ENCODE results near the gene ISYNA1. TPM values are rescaled to one million over a fixed set of nuclear protein-coding genes. Genes with fewer than 3 reads are reported as not detected.

ISYNA1 gene
- total RNA-seq, 5 donors from 2014 or later (not counting 1 experiment from before 2014, with no cell fraction given) = 38.3 to 59.8 (median 55.0) TPM

GRCh38 chr19:18388960-18389725, 48.8 kb downstream of the ISYNA1 start:
- CTCF ChIA-PET = interaction anchor here (0.6 to 2.0 kb wide), 6 partner anchors 9 to 33 kb away, joined by 4 to 6 read pairs (median 5); partner anchors contain the start of gene SSBP4 (in 1 of the 2)
- Histone ChIP-seq H3K4me1 (ENCODE audit: control insufficient read depth in 1 of 2, extremely low read depth in 1 of 2, insufficient read depth in 2 of 2, low read length in 2 of 2) (peaks cover 4 to 20% of the 10 kb centered on the region in 2 experiments), H3K36me3 (ENCODE audit: control insufficient read depth in 2 of 2, extremely low read depth in 1 of 2, insufficient read depth in 1 of 2, low read length in 1 of 2) (no peaks in the 10 kb centered on the region), H3K27me3 (replicated peaks in 1 of 2; ENCODE audit: control insufficient read depth in 2 of 2, extremely low read depth in 1 of 2, insufficient read depth in 2 of 2, low read length in 1 of 2) (peaks cover 0 to 83% of the 10 kb centered on the region in 2 experiments), H3K27ac (ENCODE audit: low read length) (no peak overlapping the region), H3K4me3 (ENCODE audit: control insufficient read depth in 1 of 2, extremely low read depth in 1 of 2, low read length in 1 of 2) (peak overlapping the region in 1 of 2 donors; percentile 41), H3K9me3 (no peaks in the 10 kb centered on the region)
- POLR2A ChIA-PET = interaction anchor here in 1 of 2 donors (0.6 kb wide), 1 partner anchor 9 kb away, joined by 3 read pairs; no protein-coding TSS in a partner anchor
- WGBS (ENCODE audit: insufficient coverage) = 88% methylated on average over 7 of the region's 13 CpGs
- no peaks in the 10 kb centered on the region for H3K36me3 Mint-ChIP-seq
- H3K4me3 Mint-ChIP-seq = peak overlapping the region; percentile 75 to 79 (median 76)
- no peak for DNase-seq
- ATAC-seq (replicated peaks in 1 of 4) = no peak
- no peaks in the 10 kb centered on the region for H3K9me3 Mint-ChIP-seq
- peaks cover 10 to 19% (median 12%) of the 10 kb centered on the region in 3 donors for H3K4me1 Mint-ChIP-seq
- peaks cover 18 to 52% of the 10 kb centered on the region in 2 donors for H3K27me3 Mint-ChIP-seq
- H3K27ac Mint-ChIP-seq = no peak overlapping the region

GRCh38 chr19:18388100-18388959, 49.6 kb downstream of the ISYNA1 start:
- Mint-ChIP-seq H3K4me1 (peaks cover 10 to 19% (median 12%) of the 10 kb centered on the region in 3 donors), H3K27me3 (peaks cover 14 to 52% of the 10 kb centered on the region in 2 donors), H3K4me3 (peak overlapping the region; percentile 75 to 79 (median 76)), H3K9me3 (no peaks in the 10 kb centered on the region), H3K27ac (no peak overlapping the region), H3K36me3 (no peaks in the 10 kb centered on the region)
- Histone ChIP-seq H3K4me3 (ENCODE audit: control insufficient read depth in 1 of 2, extremely low read depth in 1 of 2, low read length in 1 of 2) (peak overlapping the region; percentile 41 to 58), H3K36me3 (ENCODE audit: control insufficient read depth in 2 of 2, extremely low read depth in 1 of 2, insufficient read depth in 1 of 2, low read length in 1 of 2) (no peaks in the 10 kb centered on the region), H3K27me3 (replicated peaks in 1 of 2; ENCODE audit: control insufficient read depth in 2 of 2, extremely low read depth in 1 of 2, insufficient read depth in 2 of 2, low read length in 1 of 2) (peaks cover 0 to 85% of the 10 kb centered on the region in 2 experiments), H3K9me3 (no peaks in the 10 kb centered on the region), H3K4me1 (ENCODE audit: control insufficient read depth in 1 of 2, extremely low read depth in 1 of 2, insufficient read depth in 2 of 2, low read length in 2 of 2) (peaks cover 4 to 20% of the 10 kb centered on the region in 2 experiments), H3K27ac (ENCODE audit: low read length) (no peak overlapping the region)
- WGBS (ENCODE audit: insufficient coverage) = 1% methylated on average over 86 of the region's 86 CpGs
- ATAC-seq (replicated peaks in 1 of 4) = peak; percentile 84 to 92 (median 88)
- CTCF ChIA-PET = interaction anchor here (0.6 to 2.0 kb wide), 9 partner anchors 22 to 890 kb away, joined by 3 to 8 read pairs (median 5); partner anchors contain the start of gene SSBP4 (in 1 of the 2)
- DNase-seq = peak; percentile 31 to 86 (median 66)
- POLR2A ChIA-PET = interaction anchor here (0.6 kb wide), 3 partner anchors 11 to 442 kb away, joined by 3 to 4 read pairs (median 3); no protein-coding TSS in a partner anchor

- POLR2A ChIA-PET = no interaction called here
- Mint-ChIP-seq H3K36me3 (no peaks in the 10 kb centered on the region), H3K27me3 (peaks cover 14 to 62% of the 10 kb centered on the region in 2 donors), H3K27ac (no peak overlapping the region), H3K9me3 (no peaks in the 10 kb centered on the region), H3K4me1 (peaks cover 10 to 19% (median 12%) of the 10 kb centered on the region in 3 donors), H3K4me3 (peak overlapping the region in 1 of 3 donors; percentile 75)
- ATAC-seq (replicated peaks in 1 of 4) (no peak), DNase-seq (no peak)
- Histone ChIP-seq H3K27me3 (replicated peaks in 1 of 2; ENCODE audit: control insufficient read depth in 2 of 2, extremely low read depth in 1 of 2, insufficient read depth in 2 of 2, low read length in 1 of 2) (peaks cover 0 to 86% of the 10 kb centered on the region in 2 experiments), H3K27ac (ENCODE audit: low read length) (no peak overlapping the region), H3K36me3 (ENCODE audit: control insufficient read depth in 2 of 2, extremely low read depth in 1 of 2, insufficient read depth in 1 of 2, low read length in 1 of 2) (no peaks in the 10 kb centered on the region), H3K9me3 (no peaks in the 10 kb centered on the region), H3K4me3 (ENCODE audit: control insufficient read depth in 1 of 2, extremely low read depth in 1 of 2, low read length in 1 of 2) (no peak overlapping the region), H3K4me1 (ENCODE audit: control insufficient read depth in 1 of 2, extremely low read depth in 1 of 2, insufficient read depth in 2 of 2, low read length in 2 of 2) (peaks cover 4 to 18% of the 10 kb centered on the region in 2 experiments)
- WGBS (ENCODE audit: insufficient coverage) = 92% methylated on average over 10 of the region's 14 CpGs
- CTCF ChIA-PET = no interaction called here
These were observed 51.2 kb downstream of the ISYNA1 start for GRCh38 chr19:18386543-18387271.

DNA sequence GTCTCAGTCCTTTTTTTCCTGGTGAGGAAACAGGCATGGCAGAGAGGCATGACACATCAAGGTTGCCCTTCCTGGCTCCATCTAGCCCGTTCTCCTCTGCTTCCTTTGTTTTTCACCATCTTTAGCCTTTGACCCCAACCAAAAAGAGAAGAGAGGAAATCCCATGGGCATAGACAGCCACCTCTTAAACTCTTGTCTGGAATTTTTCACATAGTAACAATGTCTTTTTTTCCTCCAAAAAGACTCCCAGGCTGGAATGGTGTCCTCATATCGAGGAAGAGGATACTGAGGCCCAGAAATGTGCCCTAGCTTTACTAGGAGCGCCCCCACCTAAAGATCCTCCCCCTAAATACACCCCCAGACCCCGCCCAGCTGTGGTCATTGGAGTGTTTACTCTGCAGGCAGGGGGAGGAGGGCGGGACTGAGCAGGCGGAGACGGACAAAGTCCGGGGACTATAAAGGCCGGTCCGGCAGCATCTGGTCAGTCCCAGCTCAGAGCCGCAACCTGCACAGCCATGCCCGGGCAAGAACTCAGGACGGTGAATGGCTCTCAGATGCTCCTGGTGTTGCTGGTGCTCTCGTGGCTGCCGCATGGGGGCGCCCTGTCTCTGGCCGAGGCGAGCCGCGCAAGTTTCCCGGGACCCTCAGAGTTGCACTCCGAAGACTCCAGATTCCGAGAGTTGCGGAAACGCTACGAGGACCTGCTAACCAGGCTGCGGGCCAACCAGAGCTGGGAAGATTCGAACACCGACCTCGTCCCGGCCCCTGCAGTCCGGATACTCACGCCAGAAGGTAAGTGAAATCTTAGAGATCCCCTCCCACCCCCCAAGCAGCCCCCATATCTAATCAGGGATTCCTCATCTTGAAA, 52.0 kb downstream of the ISYNA1 start, which contains the start of gene GDF15:
GDF15 (plus strand) TSS at position 484 of the 868 bp plus-strand sequence; CDS start at position 516, 32 bp downstream.
- Mint-ChIP-seq H3K27me3 (peaks cover 14 to 62% of the 10 kb centered on the region in 2 donors), H3K9me3 (no peaks in the 10 kb centered on the region), H3K4me1 (peaks cover 10 to 19% (median 12%) of the 10 kb centered on the region in 3 donors), H3K27ac (no peak within 1 kb of the TSS), H3K4me3 (peak within 1 kb of the TSS in 1 of 3 donors; percentile 75), H3K36me3 (no peaks in the 10 kb centered on the region)
- no peaks in the 10 kb centered on the region for H3K9me3 ChIP-seq
- WGBS (ENCODE audit: insufficient coverage) = 53% methylated on average over 24 of the region's 33 CpGs
- no peak within 1 kb of the TSS for H3K27ac ChIP-seq (ENCODE audit: low read length)
- H3K27me3 ChIP-seq (replicated peaks in 1 of 2; ENCODE audit: control insufficient read depth in 2 of 2, extremely low read depth in 1 of 2, insufficient read depth in 2 of 2, low read length in 1 of 2) = peaks cover 0 to 80% of the 10 kb centered on the region in 2 experiments
- H3K4me3 ChIP-seq (ENCODE audit: control insufficient read depth in 1 of 2, extremely low read depth in 1 of 2, low read length in 1 of 2) = no peak within 1 kb of the TSS
- H3K4me1 ChIP-seq (ENCODE audit: control insufficient read depth in 1 of 2, extremely low read depth in 1 of 2, insufficient read depth in 2 of 2, low read length in 2 of 2) = peaks cover 4 to 18% of the 10 kb centered on the region in 2 experiments
- ChIA-PET POLR2A (no interaction called here), CTCF (no interaction called here)
- ATAC-seq (replicated peaks in 1 of 4) (no peak), DNase-seq (peak in 15 of 35 experiments; percentile 4 to 49 (median 23))
- no peaks in the 10 kb centered on the region for H3K36me3 ChIP-seq (ENCODE audit: control insufficient read depth in 2 of 2, extremely low read depth in 1 of 2, insufficient read depth in 1 of 2, low read length in 1 of 2)

DNA sequence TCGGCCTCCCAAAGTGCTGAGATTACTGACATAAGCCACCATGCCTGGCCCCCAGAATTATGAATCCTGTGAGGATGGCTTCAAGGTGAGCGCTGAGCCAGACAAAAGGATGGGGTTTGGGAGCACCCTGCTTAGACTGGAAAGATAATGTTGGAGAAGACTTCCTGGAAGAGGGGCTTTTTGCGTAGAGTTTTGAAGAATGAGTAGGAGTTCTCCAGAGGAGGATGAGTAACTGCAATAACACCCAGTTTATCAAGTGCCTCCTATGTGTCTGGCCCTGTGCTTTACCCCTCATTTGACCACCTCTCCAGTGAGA, 52.6 kb downstream of the ISYNA1 start:
- Histone ChIP-seq H3K4me3 (ENCODE audit: control insufficient read depth in 1 of 2, extremely low read depth in 1 of 2, low read length in 1 of 2) (no peak overlapping the region), H3K36me3 (ENCODE audit: control insufficient read depth in 2 of 2, extremely low read depth in 1 of 2, insufficient read depth in 1 of 2, low read length in 1 of 2) (no peaks in the 10 kb centered on the region), H3K4me1 (ENCODE audit: control insufficient read depth in 1 of 2, extremely low read depth in 1 of 2, insufficient read depth in 2 of 2, low read length in 2 of 2) (peaks cover 4 to 18% of the 10 kb centered on the region in 2 experiments), H3K27ac (ENCODE audit: low read length) (no peak overlapping the region), H3K27me3 (replicated peaks in 1 of 2; ENCODE audit: control insufficient read depth in 2 of 2, extremely low read depth in 1 of 2, insufficient read depth in 2 of 2, low read length in 1 of 2) (peaks cover 0 to 80% of the 10 kb centered on the region in 2 experiments), H3K9me3 (no peaks in the 10 kb centered on the region)
- no peaks in the 10 kb centered on the region for H3K9me3 Mint-ChIP-seq
- H3K4me3 Mint-ChIP-seq = no peak overlapping the region
- WGBS (ENCODE audit: insufficient coverage) = 100% methylated on average over 1 of the region's 3 CpGs
- H3K27me3 Mint-ChIP-seq = peaks cover 14 to 60% of the 10 kb centered on the region in 2 donors
- H3K36me3 Mint-ChIP-seq = no peaks in the 10 kb centered on the region
- H3K27ac Mint-ChIP-seq = no peak overlapping the region
- CTCF ChIA-PET = no interaction called here
- DNase-seq = no peak
- no peak for ATAC-seq (replicated peaks in 1 of 4)
- POLR2A ChIA-PET = no interaction called here
- peaks cover 10 to 19% (median 12%) of the 10 kb centered on the region in 3 donors for H3K4me1 Mint-ChIP-seq

Measured in T-cell (primary cell).